Hematopoietic multipotent progenitor cell treated with erythropoietin and hydrocortisone succinate and interleukin-3 and kit ligand, for 8 days (in vitro differentiated cells): ENCODE results near the gene SLAIN2.
A peak's percentile ranks its signal among the peaks of the same experiment; 100 is the strongest.
"Not testable (repeated sequence)": the region's sequence is repeated elsewhere in the genome, so short reads cannot be mapped to it uniquely, and the experiment has no call there.

Experiments
- DNase-seq: peaks from one replicate; pipeline ENCODE4 v3.0.0-alpha.2; 2015

SLAIN2 gene

GRCh38 chr4:48340965-48341775 is at the start of gene SLAIN2:
Gene SLAIN2, plus strand, starts transcription at chr4:48341529. Its CDS starts 211 bp downstream, at chr4:48341740.
- DNase-seq = peak; percentile 97

- not testable (repeated sequence) for DNase-seq
Measured at GRCh38 chr4:48292218-48292790, 49.0 kb upstream of the SLAIN2 start.

- DNase-seq = no peak
Measured at GRCh38 chr4:48295116-48295515, 46.2 kb upstream of the SLAIN2 start.

DNA sequence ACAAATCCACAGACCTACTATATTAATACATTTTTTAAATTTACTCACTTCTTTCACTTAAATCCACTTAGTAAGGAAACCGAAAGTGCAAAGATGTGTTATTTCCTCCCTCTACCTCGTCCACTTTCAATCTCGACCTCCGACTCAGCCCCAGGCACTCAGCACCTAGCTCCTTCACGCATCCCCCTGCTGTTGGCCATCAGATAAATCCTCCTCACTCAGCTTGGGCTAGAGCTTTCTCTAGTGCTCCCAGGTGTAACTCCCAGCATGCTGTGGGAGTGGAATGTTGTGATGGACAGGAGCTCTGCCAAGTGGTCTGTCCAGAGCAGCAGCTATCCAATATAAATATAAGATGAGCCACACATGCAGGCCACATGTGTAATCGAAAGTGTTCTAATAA is 45.0 kb upstream of the SLAIN2 start:
- DNase-seq = no peak

GRCh38 chr4:48297256-48297846 is 44.0 kb upstream of the SLAIN2 start:
- no peak for DNase-seq

- no peak for DNase-seq
Measured at GRCh38 chr4:48299560-48299959, 41.8 kb upstream of the SLAIN2 start.

- no peak for DNase-seq
Measured at GRCh38 chr4:48300004-48300403, 41.3 kb upstream of the SLAIN2 start.

- no peak for DNase-seq
Measured at GRCh38 chr4:48305508-48305907, 35.8 kb upstream of the SLAIN2 start.

DNA sequence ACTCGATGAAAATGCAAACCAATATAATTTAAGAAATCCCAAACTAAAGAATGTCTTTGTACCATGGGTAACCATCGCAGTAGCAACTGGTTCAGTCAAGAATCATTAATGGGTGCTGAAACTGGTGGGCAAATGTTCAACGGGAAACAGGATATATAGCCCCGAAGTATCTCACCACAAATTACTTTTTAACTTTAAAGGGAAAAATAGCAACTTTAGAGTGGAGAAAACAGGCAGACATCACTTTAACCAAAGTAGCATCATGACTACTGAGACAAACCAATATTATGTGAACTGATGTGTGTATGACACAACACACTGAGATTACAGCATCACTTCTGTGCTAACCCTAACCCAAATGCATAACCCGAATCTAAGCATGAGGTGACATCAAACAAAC is 33.8 kb upstream of the SLAIN2 start:
- no peak for DNase-seq

DNA sequence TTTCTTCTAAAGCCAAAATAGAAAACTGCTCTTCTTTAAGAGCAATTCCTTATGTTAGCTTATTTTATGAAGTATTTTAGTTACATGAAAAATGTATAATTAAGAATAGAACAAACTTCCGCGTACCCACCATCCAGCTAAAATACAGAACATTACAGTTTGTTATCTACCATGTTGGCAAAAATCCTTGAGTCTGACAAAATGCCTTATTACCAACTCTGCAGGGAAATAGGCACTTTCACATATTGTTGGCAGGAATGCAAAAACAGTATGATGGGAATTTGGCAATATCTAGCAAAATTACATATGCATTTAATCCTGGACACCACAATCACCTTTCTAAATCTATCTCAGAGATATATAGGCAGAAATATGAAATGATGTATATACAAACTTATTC is 32.4 kb upstream of the SLAIN2 start:
- DNase-seq = no peak

DNA sequence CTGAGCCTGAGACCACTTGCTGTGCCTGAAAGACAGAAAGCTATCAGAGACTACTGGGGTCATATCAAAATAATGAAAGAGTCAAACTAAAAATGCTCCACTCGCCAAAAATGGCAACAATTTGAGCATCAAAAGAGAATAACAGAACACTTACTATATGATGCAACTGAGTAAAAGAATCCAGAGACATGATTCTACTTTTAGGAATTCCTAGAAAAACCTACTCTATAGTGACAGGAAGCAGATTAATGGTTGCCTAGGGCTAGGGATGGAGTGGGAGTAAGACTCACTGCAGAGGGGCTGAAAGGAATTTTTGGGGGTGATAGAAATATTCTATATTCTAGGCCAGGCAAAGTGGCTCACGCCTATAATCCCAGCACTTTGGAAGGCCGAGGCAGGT is 29.4 kb upstream of the SLAIN2 start:
- no peak for DNase-seq

GRCh38 chr4:48314746-48315145 is 26.6 kb upstream of the SLAIN2 start:
- not testable (repeated sequence) for DNase-seq

- DNase-seq = peak; percentile 85
Measured at GRCh38 chr4:48315728-48316630, 25.4 kb upstream of the SLAIN2 start.

DNA sequence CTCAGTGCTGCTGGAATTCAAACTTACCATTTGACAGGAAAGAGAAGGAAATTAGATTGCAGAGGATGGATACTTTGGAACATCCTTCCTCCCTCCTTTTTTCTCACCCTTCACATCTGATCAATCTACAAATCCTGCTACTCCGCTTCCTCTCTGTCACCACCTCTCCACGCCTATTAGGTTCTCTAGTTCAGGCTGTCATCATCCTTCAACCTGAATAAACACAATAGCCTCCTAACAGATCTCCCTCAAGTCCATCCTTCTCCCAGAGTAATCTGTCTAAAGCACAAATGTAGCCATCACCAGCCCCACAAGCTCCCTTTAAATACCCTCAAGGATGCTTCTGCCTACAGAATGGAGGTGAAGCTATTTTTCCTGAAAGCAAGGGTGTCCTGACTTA is 20.0 kb upstream of the SLAIN2 start:
- DNase-seq = no peak

- no peak for DNase-seq
Measured at GRCh38 chr4:48322063-48322462, 19.3 kb upstream of the SLAIN2 start.

- DNase-seq = peak; percentile 91
Measured at GRCh38 chr4:48324281-48324680, 17.0 kb upstream of the SLAIN2 start.

DNA sequence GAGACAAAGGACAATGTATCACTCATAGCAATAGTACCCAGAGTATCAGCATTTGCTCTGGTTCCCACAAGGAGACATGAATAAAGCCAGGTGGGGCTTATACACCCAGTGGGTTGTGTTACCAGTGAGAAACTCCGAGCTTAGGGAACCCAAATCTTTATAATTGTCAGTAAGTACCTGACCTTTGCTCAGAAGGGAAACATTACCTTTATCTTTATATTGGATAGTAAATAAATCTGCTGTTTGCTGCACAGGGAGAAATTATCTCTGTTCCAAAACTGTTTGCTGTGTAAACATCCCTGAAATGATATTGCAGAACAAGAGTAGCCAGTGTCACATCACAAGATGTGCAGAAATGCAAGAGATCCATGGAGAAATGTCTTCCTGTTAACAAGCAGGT is 12.1 kb upstream of the SLAIN2 start:
- no peak for DNase-seq

GRCh38 chr4:48329976-48330375 is 11.4 kb upstream of the SLAIN2 start:
- no peak for DNase-seq

DNA sequence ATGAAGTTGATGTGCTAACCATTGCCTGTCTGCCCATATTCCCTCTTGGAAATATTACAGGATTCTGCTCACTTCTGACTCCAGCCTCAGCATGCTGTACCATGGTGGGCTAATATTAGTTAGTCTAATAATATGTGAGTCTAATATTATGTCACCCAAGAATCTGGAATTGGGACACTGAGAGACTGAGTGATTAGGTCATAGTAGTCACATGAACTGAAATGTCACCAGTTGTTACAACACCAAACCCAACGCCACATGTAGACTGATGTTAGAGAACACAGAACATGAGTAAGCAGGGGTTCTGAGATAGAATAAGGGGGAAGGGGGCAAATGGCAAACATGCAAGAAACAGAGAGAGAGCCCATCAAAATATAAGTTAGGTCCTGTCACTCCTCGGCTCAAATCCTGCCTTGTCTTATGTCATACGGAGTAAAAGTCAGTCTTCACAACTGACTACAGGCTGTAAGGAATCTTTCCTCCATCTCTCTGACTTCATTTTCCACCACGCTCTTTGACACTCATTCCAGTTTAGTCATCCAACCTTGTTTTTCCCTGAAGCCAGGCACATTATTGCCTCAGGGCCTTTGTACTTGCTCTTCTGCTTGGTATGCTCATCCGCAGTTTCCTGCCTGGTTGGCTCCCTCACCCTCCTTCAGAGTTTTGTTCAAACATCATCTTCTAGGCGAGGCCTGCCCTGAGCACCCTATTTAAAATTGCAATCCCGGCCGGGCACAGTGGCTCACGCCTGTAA is 9.6 kb upstream of the SLAIN2 start:
- DNase-seq = no peak

DNA sequence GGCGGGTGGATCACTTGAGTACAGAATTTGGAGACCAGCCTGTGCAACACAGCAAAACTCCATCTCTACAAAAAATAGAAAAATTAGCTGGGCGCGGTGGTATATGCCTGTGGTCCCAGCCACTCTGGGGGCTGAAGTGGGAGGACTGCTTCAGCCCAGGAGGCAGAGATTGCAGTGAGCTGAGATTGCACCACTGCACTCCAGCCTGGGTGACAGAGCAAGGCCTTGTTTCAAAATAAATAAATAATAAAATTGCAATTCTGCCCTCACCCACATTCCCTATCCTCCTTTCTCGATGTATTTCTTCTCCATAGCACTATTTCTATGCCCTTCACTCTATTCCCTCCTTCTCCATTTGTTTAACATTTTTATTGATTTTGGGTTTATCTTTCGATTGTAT is 8.7 kb upstream of the SLAIN2 start:
- DNase-seq = no peak

DNA sequence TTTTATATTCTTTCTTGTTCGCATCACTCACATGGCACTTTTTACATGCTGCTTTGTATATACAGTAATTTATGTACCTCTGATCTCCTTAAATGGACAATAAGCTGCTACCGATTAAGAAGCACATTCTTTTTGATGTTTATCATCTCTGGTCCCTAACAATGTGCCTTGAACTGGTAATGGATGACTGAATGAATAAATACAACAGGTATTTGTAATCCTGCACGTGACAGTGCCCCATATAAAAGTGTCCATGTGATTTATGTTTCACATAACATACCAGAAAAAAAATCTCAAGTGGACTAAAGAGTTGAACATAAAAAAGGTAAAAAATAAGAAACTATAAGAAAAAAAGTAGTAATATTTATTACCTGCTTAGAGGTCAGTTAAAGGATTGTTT is 7.7 kb upstream of the SLAIN2 start:
- DNase-seq = no peak

- no peak for DNase-seq
Measured at GRCh38 chr4:48334236-48334635, 7.1 kb upstream of the SLAIN2 start.
